Lower lobe of right lung (tissue), 2 donors: ENCODE measurements around the gene SLC5A10. TPM values are rescaled to one million over a fixed set of nuclear protein-coding genes. Genes with fewer than 3 reads are reported as not detected.
"Not testable (repeated sequence)": the region's sequence is repeated elsewhere in the genome, so short reads cannot be mapped to it uniquely, and the experiment has no call there.

Experiments
- ATAC-seq, 2 donors: fragments of 200-7000 bp; cut with Tn5 transposase; one replicate each; pipeline ENCODE4 v1.9.1; 2020 to 2022; ENCODE audit warnings: mild to moderate bottlenecking in 2 of 2, moderate library complexity in 2 of 2
- DNase-seq: peaks from one replicate; pipeline ENCODE4 v3.0.0-alpha.2; 2020
- H3K27ac ChIP-seq: fragments of 200-600 bp; one replicate; pipeline ENCODE4 v1.8.0; 2022
- H3K27me3 ChIP-seq: fragments of 200-600 bp; one replicate; pipeline ENCODE4 v1.8.0; 2022; ENCODE audit warnings: low read depth
- H3K36me3 ChIP-seq: fragments of 200-600 bp; one replicate; pipeline ENCODE4 v1.8.0; 2022; ENCODE audit warnings: mild to moderate bottlenecking
- H3K4me1 ChIP-seq: fragments of 200-600 bp; one replicate; pipeline ENCODE4 v1.8.0; 2022
- H3K4me3 ChIP-seq: fragments of 200-600 bp; one replicate; pipeline ENCODE4 v1.8.0; 2022; ENCODE audit warnings: mild to moderate bottlenecking
- H3K9me3 ChIP-seq: fragments of 200-600 bp; one replicate; pipeline ENCODE4 v1.8.0; 2022
- CTCF ChIP-seq: fragments of 200-600 bp; IDR thresholded peaks from one replicate; pipeline ENCODE4 v1.8.0; 2022; ENCODE audit warnings: antibody characterized with exemption, mild to moderate bottlenecking
- intact Hi-C: fragments of 100-400 bp; cut with DNase I; formaldehyde crosslinking; loops from one replicate; pipeline ENCODE4 v1.11.0; 2022
- total RNA-seq: library from RNA; stranded (reverse); fragmentation: NEBNext Ultra II Directional; extraction: Animal tissue kit (Norgen Biotek cat#: 25700); gene quantifications from one replicate; pipeline ENCODE4 v1.2.1, GENCODE V29; 2021
- donor health status: DM: no; HTN: yes; CAD: no; lungs with severe emphysema.

The SLC5A10 gene
- total RNA-seq, 1 donor from 2014 or later: not detected

- H3K27ac ChIP-seq, H3K36me3 ChIP-seq, intact Hi-C loops, H3K4me3 ChIP-seq, H3K27me3 ChIP-seq, H3K4me1 ChIP-seq, H3K9me3 ChIP-seq: not testable (repeated sequence)
- peak; percentile 36 for TF ChIP-seq CTCF
- ATAC-seq: peak; percentile 91 to 95
- peak; percentile 76 for DNase-seq
These were observed 79.8 kb downstream of the SLC5A10 start for GRCh38 chr17:19031729-19032128.

- H3K27ac ChIP-seq, H3K9me3 ChIP-seq, H3K27me3 ChIP-seq, intact Hi-C loops, H3K36me3 ChIP-seq, H3K4me1 ChIP-seq, DNase-seq, H3K4me3 ChIP-seq: not testable (repeated sequence)
- peak; percentile 94 to 96 for ATAC-seq
These were observed 80.5 kb downstream of the SLC5A10 start for GRCh38 chr17:19032377-19032988.

GRCh38 chr17:19036186-19036585, 84.2 kb downstream of the SLC5A10 start:
- DNase-seq, H3K4me3 ChIP-seq, ATAC-seq, H3K9me3 ChIP-seq, H3K27me3 ChIP-seq, intact Hi-C loops, H3K4me1 ChIP-seq, H3K36me3 ChIP-seq, H3K27ac ChIP-seq: not testable (repeated sequence)

- H3K9me3 ChIP-seq, H3K27me3 ChIP-seq, DNase-seq, intact Hi-C loops, ATAC-seq, H3K4me3 ChIP-seq, H3K4me1 ChIP-seq, H3K36me3 ChIP-seq, H3K27ac ChIP-seq: not testable (repeated sequence)
These were observed 85.6 kb downstream of the SLC5A10 start for GRCh38 chr17:19037547-19037946.

- H3K4me1 ChIP-seq, H3K4me3 ChIP-seq, H3K27me3 ChIP-seq, intact Hi-C loops, H3K36me3 ChIP-seq, H3K9me3 ChIP-seq, DNase-seq, H3K27ac ChIP-seq: not testable (repeated sequence)
- ATAC-seq: peak; percentile 50 to 66
These were observed 86.0 kb downstream of the SLC5A10 start for GRCh38 chr17:19038007-19038406.

- H3K27ac ChIP-seq, H3K36me3 ChIP-seq, H3K4me1 ChIP-seq, H3K4me3 ChIP-seq, H3K27me3 ChIP-seq, H3K9me3 ChIP-seq, DNase-seq, intact Hi-C loops: not testable (repeated sequence)
- ATAC-seq: peak in 1 of 2 donors; percentile 5
These were observed 86.8 kb downstream of the SLC5A10 start for GRCh38 chr17:19038730-19039129.

- ATAC-seq, H3K27me3 ChIP-seq, H3K4me3 ChIP-seq, H3K4me1 ChIP-seq, H3K9me3 ChIP-seq, H3K27ac ChIP-seq, DNase-seq, intact Hi-C loops, H3K36me3 ChIP-seq: not testable (repeated sequence)
These were observed 88.4 kb downstream of the SLC5A10 start for GRCh38 chr17:19040350-19040749.

- intact Hi-C loops, H3K27me3 ChIP-seq, ATAC-seq: not testable (repeated sequence)
These were observed 89.9 kb downstream of the SLC5A10 start for GRCh38 chr17:19041871-19042270.

GRCh38 chr17:19042369-19042768, 90.4 kb downstream of the SLC5A10 start:
- H3K27ac ChIP-seq, H3K4me1 ChIP-seq, intact Hi-C loops, ATAC-seq, H3K9me3 ChIP-seq, DNase-seq, H3K4me3 ChIP-seq, H3K36me3 ChIP-seq, H3K27me3 ChIP-seq: not testable (repeated sequence)

More at GRCh38 chr17:19041871-19042270, 89.9 kb downstream of the SLC5A10 start:
- not testable (repeated sequence) for DNase-seq, H3K36me3 ChIP-seq, H3K27ac ChIP-seq, H3K4me1 ChIP-seq, H3K9me3 ChIP-seq, H3K4me3 ChIP-seq

GRCh38 chr17:19043032-19043431, 91.1 kb downstream of the SLC5A10 start:
- DNase-seq, H3K27me3 ChIP-seq, H3K27ac ChIP-seq, H3K36me3 ChIP-seq, H3K9me3 ChIP-seq, ATAC-seq, H3K4me1 ChIP-seq, H3K4me3 ChIP-seq, intact Hi-C loops: not testable (repeated sequence)

GRCh38 chr17:19044643-19045042, 92.7 kb downstream of the SLC5A10 start:
- DNase-seq, H3K27me3 ChIP-seq, H3K36me3 ChIP-seq, ATAC-seq, H3K4me1 ChIP-seq, intact Hi-C loops, H3K9me3 ChIP-seq, H3K27ac ChIP-seq, H3K4me3 ChIP-seq: not testable (repeated sequence)

- H3K27me3 ChIP-seq, DNase-seq, H3K27ac ChIP-seq, H3K9me3 ChIP-seq, H3K4me1 ChIP-seq, H3K4me3 ChIP-seq, H3K36me3 ChIP-seq, intact Hi-C loops: not testable (repeated sequence)
- ATAC-seq: peak; percentile 40 to 52
These were observed 94.9 kb downstream of the SLC5A10 start, which contains the start of gene GRAP for GRCh38 chr17:19046782-19047375. Gene GRAP (minus strand): TSS chr17:19046957. CDS start chr17:19046926, 31 bp downstream.

- intact Hi-C loops, H3K36me3 ChIP-seq, ATAC-seq, H3K27me3 ChIP-seq, H3K9me3 ChIP-seq, H3K4me3 ChIP-seq, H3K27ac ChIP-seq, DNase-seq, H3K4me1 ChIP-seq: not testable (repeated sequence)
These were observed 95.5 kb downstream of the SLC5A10 start for GRCh38 chr17:19047510-19047909.
